Measurements from ENCODE around the gene MED9.

MED9 gene

GRCh38 chr17:17492571-17492970, 15.8 kb downstream of the MED9 start:
- DNase-seq: no peak

GRCh38 chr17:17493249-17493985, 16.6 kb downstream of the MED9 start:
- no peak for DNase-seq

DNA sequence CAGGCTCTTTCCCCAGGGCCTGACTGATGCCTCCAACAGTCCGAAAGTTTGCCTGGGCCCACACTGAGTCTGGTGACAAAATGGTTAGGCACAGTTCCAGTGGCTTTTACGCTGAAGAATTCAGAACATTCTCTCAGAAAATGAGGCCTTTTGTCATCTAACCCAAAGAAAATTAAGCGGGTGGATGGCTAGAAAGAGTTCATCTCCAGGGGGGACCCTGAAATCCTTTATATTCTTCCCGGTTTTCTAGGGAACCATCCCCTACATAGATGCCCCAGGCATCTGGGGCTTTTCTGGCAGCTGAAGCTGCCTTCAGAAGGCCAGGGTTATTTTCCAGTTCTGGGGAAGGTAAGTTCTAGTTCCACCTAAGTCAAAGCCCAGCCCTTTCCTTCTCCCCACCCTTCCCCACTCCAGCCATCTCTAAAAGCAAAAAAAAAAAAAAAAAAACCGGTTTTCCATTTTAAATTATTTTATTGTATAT, 17.2 kb downstream of the MED9 start:
- no peak for DNase-seq

DNA sequence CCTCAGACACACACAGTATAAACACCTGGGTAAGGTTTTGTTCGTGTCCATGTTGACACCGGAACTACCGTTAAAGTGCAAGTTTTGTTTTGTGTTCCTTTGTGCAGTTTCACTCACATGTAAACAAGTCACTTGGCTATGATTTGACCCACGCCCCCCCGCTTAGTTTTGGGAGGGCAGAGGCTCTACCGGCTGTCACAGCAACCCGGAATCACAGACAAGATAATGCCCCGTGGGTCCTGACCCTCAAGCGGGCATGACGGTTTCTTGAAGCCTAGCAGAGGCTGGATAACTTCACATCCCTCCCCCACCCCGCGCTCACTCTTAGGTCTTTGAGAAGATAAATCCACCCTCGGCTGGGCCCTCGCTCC, 17.7 kb downstream of the MED9 start:
- no peak for DNase-seq

DNA sequence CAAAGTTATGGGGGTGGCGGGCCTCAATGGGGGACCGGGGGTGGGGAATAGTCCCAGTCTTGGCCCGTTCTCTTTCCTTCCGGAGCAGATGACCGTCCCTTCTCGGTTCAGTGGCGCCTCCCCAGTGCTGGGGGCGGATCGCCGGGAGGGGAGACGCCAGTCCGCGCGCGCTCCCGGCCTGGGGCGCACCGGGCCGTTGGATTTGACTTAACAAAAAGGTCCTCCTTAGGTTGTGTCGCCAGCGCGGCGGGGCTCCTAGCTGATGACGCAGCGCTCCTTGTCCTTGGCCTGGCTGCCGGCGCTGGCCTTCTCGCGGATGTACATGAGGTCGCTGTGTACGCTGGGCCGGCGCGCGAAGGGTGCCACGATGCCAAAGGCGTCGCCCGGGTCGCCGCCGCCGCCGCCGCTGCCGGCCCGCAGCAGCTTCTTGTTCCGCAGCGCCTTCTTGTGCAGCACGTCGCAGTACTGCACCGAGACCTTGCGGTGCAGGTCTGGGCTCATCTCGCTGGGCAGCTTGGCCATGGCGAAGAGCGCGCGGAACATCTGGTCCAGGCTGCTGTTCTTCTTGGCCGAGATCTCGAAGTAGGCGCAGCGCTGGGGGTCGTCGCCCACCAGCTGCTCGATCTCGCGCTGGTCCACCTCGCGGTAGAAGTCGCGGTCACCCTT, 18.2 kb downstream of the MED9 start:
- DNase-seq: peak; percentile 48

DNA sequence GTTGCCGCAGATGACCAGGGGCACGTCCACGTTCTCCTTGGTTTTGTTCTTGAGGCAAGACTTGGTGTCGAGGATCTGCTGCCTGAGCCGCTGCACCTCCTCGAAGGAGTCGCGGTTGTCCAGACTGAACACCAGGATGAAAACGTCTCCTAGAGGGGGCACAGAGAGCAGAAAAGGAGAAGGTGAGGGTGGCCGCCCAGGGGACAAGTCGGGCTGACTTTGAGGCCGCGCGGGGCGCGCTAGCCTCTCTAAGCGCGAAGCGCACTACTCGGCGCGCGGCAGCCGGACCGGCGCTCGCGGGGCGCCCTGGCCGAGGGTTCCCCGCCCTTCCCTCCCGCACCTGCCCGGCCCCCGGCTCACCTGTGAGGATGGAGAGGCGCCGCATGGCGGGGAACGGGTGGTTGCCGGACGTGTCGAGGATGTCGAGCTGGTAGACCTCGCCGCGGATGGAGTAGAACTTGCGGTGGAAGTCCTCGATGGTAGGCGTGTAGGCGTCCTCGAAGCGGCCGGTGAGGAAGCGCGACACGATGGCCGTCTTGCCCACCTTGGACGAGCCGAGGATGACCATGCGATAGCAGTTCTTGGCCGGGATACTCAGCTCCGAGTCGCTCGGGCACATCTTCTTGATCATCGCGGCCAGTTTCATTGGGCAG, 18.9 kb downstream of the MED9 start:
- peak; percentile 25 for DNase-seq

DNA sequence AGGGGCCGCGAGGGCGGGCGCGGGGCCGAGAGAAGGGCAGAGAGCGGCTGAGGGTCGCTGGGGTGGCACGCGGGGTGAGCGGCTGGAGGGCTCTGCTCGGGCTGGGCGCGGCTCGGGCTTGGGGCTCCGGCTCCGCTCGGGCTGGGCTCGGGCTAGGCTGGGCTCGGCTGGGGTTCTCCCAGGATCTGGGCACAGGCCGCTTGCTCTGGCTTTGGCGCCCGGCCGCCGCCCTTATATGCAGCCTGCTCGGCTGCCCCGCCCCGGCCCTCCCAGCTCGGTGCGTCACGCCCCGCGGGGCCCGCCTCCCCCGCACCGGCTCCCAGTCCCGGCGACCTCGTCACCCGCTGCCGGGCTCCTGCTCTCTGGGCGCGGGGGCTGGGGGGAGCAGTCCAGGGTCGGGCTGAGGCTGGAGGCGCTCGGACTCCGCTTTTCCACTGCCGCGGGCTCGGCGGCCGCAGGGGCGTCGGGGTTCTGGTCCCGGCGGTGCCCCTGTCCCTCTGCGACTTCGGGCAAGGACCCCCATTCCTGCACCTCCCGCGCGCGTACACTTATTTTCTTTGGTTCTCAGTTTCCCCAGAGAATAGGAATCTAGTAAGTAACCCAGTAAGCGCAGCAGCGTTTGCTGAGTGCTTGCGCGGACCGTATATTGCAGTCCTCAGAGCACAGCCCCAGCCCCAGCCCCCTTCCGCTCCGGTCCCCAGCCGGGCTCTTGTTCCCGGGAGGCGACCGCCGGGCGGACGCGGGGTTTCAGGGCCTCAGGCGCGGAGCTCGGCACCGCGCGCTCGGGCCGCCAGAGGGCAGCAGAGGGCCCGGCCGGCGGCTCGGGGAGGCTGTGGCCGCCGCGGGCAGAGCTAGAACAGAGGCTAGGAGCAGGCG, 19.6 kb downstream of the MED9 start, which contains the start of gene RASD1:
RASD1 (minus strand) TSS at position 207 of the 876 bp plus-strand sequence. CDS start 214 bp downstream, outside the sequence.
- DNase-seq: peak; percentile 83

DNA sequence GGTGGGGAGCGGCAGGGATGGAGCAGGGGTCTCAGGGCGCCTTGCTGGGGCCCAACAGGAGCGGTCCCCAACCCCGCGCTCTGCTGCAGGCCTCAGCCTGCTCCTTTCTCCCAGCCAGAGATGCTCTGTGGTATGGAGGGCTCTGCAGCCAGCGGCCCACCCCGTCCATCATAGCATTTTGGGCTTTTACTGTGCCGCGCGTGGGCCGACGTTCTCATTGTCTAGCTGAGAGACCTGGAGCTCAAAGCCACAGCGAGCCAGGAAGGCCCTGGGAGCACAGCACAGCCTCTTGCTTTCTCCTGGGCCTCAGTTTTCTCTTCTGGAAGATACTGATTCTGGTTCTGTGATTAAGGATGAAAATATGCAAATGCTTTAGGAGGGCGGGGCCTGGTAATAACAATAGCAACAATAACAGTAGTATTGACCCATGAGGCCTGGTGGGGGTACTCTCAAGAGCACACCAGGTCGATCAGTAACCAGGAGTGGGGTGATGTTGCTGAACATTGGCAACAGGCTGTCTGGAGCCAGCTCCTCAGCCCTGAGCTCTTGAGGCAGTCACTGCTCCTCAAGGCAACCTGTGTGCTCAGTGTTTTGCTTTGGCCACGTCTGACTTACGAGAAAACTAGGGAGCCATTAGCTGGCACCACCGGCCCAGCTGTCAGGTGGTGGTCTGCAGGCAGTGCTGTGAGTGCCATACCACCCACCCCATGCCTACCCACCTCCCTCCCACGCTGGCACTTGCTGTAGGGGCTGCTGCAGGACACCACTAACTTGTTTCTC, 20.5 kb downstream of the MED9 start:
- DNase-seq: no peak

DNA sequence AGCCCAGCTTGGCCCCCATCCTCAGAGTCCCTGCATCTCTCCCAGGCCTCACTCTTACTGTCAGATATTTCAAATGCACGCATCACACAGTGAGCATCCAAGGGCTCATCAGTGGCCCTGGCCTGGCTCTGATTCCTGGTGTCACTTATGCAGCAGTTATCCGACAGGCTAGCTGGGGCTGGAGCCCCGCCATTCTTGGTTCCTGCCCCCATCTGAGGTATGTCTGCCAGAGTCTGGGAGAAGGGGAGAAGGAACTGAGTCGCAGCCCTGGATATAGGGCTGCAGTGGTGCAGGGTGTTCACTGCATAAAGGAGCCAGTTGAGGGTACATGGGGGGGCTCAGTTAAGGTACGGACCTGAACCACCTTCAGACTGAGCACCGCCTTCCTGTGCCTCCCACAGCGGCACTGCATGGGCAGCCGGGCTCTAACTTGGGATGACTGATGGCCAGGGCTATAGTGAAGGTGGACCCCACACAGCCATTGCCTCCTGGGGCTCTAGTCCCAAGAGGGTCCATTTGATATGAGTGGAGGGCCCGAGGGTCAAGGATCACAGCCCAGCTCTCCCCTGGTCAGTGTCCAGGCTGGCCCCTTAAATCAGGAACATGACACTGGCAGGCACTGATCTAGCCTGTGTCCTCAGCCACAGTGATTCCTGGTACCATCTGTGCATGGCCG, 21.2 kb downstream of the MED9 start:
- DNase-seq: no peak

GRCh38 chr17:17498606-17499301, 22.0 kb downstream of the MED9 start:
- no peak for DNase-seq

- DNase-seq: no peak
These were observed 22.8 kb downstream of the MED9 start for GRCh38 chr17:17499402-17500145.

- no peak for DNase-seq
These were observed 24.3 kb downstream of the MED9 start for GRCh38 chr17:17500999-17501605.

DNA sequence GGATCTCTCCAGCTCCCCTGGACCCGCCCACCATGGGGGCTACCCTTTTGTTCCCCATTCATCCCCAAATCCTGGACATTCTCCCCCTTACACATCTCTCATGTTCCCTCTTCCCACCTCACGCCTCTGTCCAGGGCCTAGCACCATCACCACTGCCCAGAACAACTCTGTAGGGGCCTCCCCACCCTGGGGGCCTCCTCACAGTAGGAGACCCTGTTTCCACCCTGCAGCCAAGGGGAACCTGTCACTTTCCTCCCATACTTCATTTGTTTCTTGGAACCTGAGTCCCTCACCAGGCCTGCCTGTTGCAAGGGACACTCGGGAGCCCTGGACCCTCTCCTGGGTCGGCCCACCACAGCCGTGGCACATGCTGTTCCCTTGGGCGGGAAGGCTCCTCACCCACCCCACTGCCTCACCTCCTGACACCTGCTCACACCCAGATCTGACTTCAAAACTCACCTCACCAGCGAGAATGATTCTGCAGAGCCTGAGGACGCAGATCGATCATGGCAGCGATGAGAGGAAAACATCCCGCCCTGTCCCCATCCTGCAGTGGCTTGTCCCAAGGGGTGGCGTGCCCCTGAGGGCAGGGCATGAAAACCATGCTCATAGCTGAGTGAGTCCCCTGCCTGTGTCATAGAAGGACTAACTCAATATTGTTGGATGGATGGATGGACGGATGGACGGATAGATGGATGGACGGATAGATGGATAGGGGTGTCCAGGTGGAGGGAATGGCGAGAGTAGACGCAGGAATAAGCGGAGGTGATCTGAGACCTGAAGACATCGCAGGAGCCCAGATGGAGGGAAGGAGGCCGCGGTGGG, 26.2 kb downstream of the MED9 start:
- DNase-seq: no peak

DNA sequence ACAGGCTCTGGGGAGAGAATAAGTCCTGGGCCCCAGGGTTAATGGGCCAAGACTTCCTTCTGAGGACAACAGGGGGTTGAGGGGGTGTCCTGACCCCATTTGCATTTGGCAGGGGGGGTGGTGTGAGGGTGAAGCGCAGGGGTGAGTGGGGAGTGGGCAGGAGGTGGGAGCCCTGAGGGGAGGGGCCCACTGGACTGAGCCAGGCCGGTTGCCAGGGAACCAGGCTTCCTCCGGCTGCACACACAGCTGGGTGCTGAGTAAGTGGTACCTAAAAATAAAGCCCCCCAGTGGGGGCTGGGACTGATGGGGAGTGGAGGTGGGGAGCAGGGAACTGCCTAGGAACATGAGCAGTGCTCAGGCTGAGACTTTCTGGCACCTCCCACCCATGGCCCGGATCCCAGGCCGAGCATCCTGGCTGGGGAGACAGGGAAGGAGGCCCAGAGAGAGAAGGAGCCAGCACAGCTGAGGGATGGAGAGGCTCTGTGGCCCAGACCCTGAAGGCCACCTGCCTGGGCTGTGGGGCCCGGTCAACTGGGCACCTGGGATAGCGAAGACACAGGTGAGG, 26.8 kb downstream of the MED9 start:
- DNase-seq: no peak

DNA sequence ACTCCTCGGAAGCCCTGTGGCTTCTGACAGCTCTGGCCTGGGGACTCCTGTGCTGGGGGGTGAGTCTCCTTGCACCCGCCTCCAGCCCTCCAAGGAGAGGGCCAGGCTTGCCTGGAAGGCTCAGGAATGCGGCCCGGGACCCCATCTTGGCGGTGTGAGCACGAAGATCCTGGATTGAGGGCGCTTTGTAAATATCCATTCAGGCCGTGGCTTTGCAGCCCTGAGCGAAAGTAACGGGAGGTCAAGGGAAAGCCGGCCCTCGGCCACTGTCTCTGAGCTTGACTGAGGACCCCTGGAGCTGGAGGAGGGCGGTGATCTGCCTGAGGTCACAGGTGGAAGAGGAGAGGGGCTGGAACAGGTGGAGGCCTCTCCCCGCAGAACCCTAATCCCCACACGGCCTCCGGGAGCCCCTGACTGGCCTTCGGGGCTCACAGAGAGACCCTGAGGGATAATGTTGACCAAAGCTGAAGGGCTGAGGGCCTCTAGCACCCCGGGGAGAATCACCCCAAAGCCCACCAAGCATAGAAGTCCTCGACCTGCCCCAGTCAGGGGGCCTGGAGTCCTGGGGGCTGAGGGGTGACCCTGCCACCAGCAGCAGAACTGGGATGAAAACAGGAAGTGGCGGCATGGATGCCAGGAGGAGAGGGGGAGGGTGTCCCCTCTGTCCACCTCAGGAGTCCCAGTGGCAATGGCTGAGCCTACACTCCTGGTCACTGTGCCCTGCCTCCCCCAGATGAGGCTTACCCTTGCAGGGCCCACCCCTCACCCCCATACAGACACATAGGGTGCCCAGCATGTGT, 27.7 kb downstream of the MED9 start:
- DNase-seq: no peak

- DNase-seq: no peak
These were observed 28.4 kb downstream of the MED9 start for GRCh38 chr17:17505151-17505550.

- no peak for DNase-seq
These were observed 28.9 kb downstream of the MED9 start for GRCh38 chr17:17505610-17506171.

All from hematopoietic multipotent progenitor cell treated with erythropoietin and hydrocortisone succinate and interleukin-3 and kit ligand, for 8 days (in vitro differentiated cells).